ENCODE data around the gene SLC46A2. TPM values are rescaled to one million over a fixed set of nuclear protein-coding genes. Genes with fewer than 3 reads are reported as not detected.

SLC46A2 gene
- total and polyA plus RNA-seq, 2 experiments from 2014 or later = 0.11 TPM; not detected in 1

GRCh38 chr9:112863214-112863613, 27.5 kb downstream of the SLC46A2 start:
- Mint-ChIP-seq H3K36me3 (ENCODE audit: low read depth) (peaks cover 18% of the 10 kb centered on the region), H3K4me1 (peaks cover 10% of the 10 kb centered on the region; the same call in 1 of the 3 replicates), H3K9me3 (peaks cover 6% of the 10 kb centered on the region; the same call in 1 of the 3 replicates), H3K4me3 (no peak overlapping the region), H3K27ac (no peak overlapping the region), H3K27me3 (ENCODE audit: insufficient read depth, low read depth, poor library complexity) (peaks cover 12% of the 10 kb centered on the region)
- Histone ChIP-seq H3K4me3 (no peak overlapping the region), H3K36me3 (ENCODE audit: insufficient read depth) (no peaks in the 10 kb centered on the region), H3K27me3 (ENCODE audit: insufficient read depth) (no peaks in the 10 kb centered on the region), H3K4me2 (no peak overlapping the region), H4K20me1 (replicated peaks; ENCODE audit: insufficient read depth) (no peaks in the 10 kb centered on the region), H3K79me2 (replicated peaks; ENCODE audit: insufficient read depth) (no peaks in the 10 kb centered on the region), H3K4me1 (ENCODE audit: insufficient read depth) (no peaks in the 10 kb centered on the region), H3F3A (replicated peaks; ENCODE audit: low read depth) (no peaks in the 10 kb centered on the region), H2AFZ (no peak overlapping the region), H3K27ac (ENCODE audit: low read depth) (no peak overlapping the region), H3K9me2 (ENCODE audit: insufficient read depth) (no peaks in the 10 kb centered on the region)
- ATAC-seq (no peak), DNase-seq (ENCODE audit: low spot score) (no peak)
- TF ChIP-seq ZNF462 (CRISPR knock-in tag; IDR thresholded peaks at IDR 0.05) (no peak), JUNB (IDR thresholded peaks at IDR 0.05; ENCODE audit: unreplicated experiment) (no peak), REST (IDR thresholded peaks at IDR 0.05; ENCODE audit: unreplicated experiment) (no peak), ZNF114 (CRISPR knock-in tag; IDR thresholded peaks at IDR 0.05) (no peak), STAT1 (IDR thresholded peaks at IDR 0.05; ENCODE audit: unreplicated experiment) (no peak), NANOG (IDR thresholded peaks at IDR 0.05; ENCODE audit: borderline replicate concordance) (no peak), CTCF (conservative IDR thresholded peaks at IDR 0.05; ENCODE audit: low read depth in 2 of 2) (no peak), EZH2phosphoT487 (IDR thresholded peaks at IDR 0.05; ENCODE audit: unreplicated experiment) (no peak), ZNF331 (CRISPR knock-in tag; IDR thresholded peaks at IDR 0.05; ENCODE audit: low read depth) (no peak), EZH2 (IDR thresholded peaks at IDR 0.05; ENCODE audit: low read depth, unreplicated experiment) (no peak), POLR2AphosphoS5 (IDR thresholded peaks at IDR 0.05; ENCODE audit: low read depth) (no peak), CREB1 (CRISPR knock-in tag; IDR thresholded peaks at IDR 0.05; ENCODE audit: low read depth) (no peak), ETS1 (IDR thresholded peaks at IDR 0.05) (no peak)
